EH (cell line): ENCODE measurements around the gene UGT1A10.
"Not testable (repeated sequence)": the region's sequence is repeated elsewhere in the genome, so short reads cannot be mapped to it uniquely, and the experiment has no call there.

Source experiments
- DNase-seq: peaks from one replicate; pipeline ENCODE4 v3.0.0-alpha.2; 2015; ENCODE audit warnings: low read depth

UGT1A10 gene

GRCh38 chr2:233692648-233693047 lies 56.4 kb downstream of the UGT1A10 start, which contains the start of gene UGT1A6:
Gene UGT1A6 (plus strand): TSS chr2:233692890. CDS start chr2:233693005, 115 bp downstream.
- no peak for DNase-seq

GRCh38 chr2:233693963-233694362 lies 57.7 kb downstream of the UGT1A10 start:
- peak; percentile 24 for DNase-seq

GRCh38 chr2:233698740-233699139 lies 62.5 kb downstream of the UGT1A10 start:
- DNase-seq: no peak

- DNase-seq: no peak
Observed at GRCh38 chr2:233699424-233700027, 63.3 kb downstream of the UGT1A10 start.

- DNase-seq: peak; percentile 98
Observed at GRCh38 chr2:233700028-233700635, 63.9 kb downstream of the UGT1A10 start.

- DNase-seq: not testable (repeated sequence)
Observed at GRCh38 chr2:233700842-233701241, 64.6 kb downstream of the UGT1A10 start.

GRCh38 chr2:233702238-233702637 lies 66.0 kb downstream of the UGT1A10 start:
- DNase-seq: no peak

- DNase-seq: peak; percentile 87
Observed at GRCh38 chr2:233705911-233706506, 69.8 kb downstream of the UGT1A10 start.

- DNase-seq: peak; percentile 85
Observed at GRCh38 chr2:233706720-233707119, 70.5 kb downstream of the UGT1A10 start.

- DNase-seq: peak; percentile 57
Observed at GRCh38 chr2:233707940-233708644, 71.8 kb downstream of the UGT1A10 start.

GRCh38 chr2:233708942-233709341 lies 72.7 kb downstream of the UGT1A10 start:
- no peak for DNase-seq

GRCh38 chr2:233711312-233712008 lies 75.2 kb downstream of the UGT1A10 start:
- peak; percentile 88 for DNase-seq

- no peak for DNase-seq
Observed at GRCh38 chr2:233712611-233713261, 76.5 kb downstream of the UGT1A10 start, which contains the start of gene UGT1A5. Gene UGT1A5 (plus strand): TSS chr2:233712907. CDS start chr2:233712992, 85 bp downstream.

GRCh38 chr2:233713262-233713615 lies 77.0 kb downstream of the UGT1A10 start:
- DNase-seq: no peak

GRCh38 chr2:233714121-233714520 lies 77.9 kb downstream of the UGT1A10 start:
- DNase-seq: no peak

- no peak for DNase-seq
Observed at GRCh38 chr2:233718552-233718951, 82.3 kb downstream of the UGT1A10 start, which contains the start of gene UGT1A4. Gene UGT1A4 (plus strand): TSS chr2:233718736. CDS start chr2:233718821, 85 bp downstream.

GRCh38 chr2:233728723-233729301 lies 92.6 kb downstream of the UGT1A10 start, which contains the start of gene UGT1A3:
Gene UGT1A3 (plus strand): TSS chr2:233729042. CDS start chr2:233729127, 85 bp downstream.
- no peak for DNase-seq

GRCh38 chr2:233736868-233737653 lies 100.8 kb downstream of the UGT1A10 start:
- not testable (repeated sequence) for DNase-seq

- no peak for DNase-seq
Observed at GRCh38 chr2:233740870-233741269, 104.6 kb downstream of the UGT1A10 start.
